BLaER1 treated with 17β-estradiol and CSF1 and Interleukin-3, amounts not matched to agents 10 nM and 100 nM (cell line): ENCODE results near the gene SETDB2.

Source experiments
- H3K27ac ChIP-seq, 11 experiments: shearing (Covaris generic); formaldehyde crosslinking; 2 replicates each; pipeline ENCODE4 v1.8.1; 2022
- H3K27me3 ChIP-seq, 11 experiments: shearing (Covaris generic); formaldehyde crosslinking; 2 replicates each; pipeline ENCODE4 v1.8.1; 2022
- H3K36me3 ChIP-seq, 11 experiments: shearing (Covaris generic); formaldehyde crosslinking; 2 replicates each; pipeline ENCODE4 v1.8.1; 2022
- H3K4me1 ChIP-seq, 10 experiments: shearing (Covaris generic); formaldehyde crosslinking; 2 replicates each; pipeline ENCODE4 v1.8.1; 2022
- H3K4me2 ChIP-seq, 11 experiments: shearing (Covaris generic); formaldehyde crosslinking; 2 replicates each; pipeline ENCODE4 v1.8.1; 2022
- H3K4me3 ChIP-seq, 10 experiments: shearing (Covaris generic); formaldehyde crosslinking; 2 replicates each; pipeline ENCODE4 v1.8.1; 2022
- H3K9ac ChIP-seq, 11 experiments: shearing (Covaris generic); formaldehyde crosslinking; 2 replicates each; pipeline ENCODE4 v1.8.1; 2022
- H3K9me3 ChIP-seq, 11 experiments: shearing (Covaris generic); formaldehyde crosslinking; replicated peaks in 1 of 11; 2 replicates each; pipeline ENCODE4 v1.8.1; 2022
- H4K20me1 ChIP-seq, 11 experiments: shearing (Covaris generic); formaldehyde crosslinking; 2 replicates each; pipeline ENCODE4 v1.8.1; 2022
- Cebpa-rat ChIP-seq, 11 experiments: shearing (Covaris generic); IDR thresholded peaks; 2 replicates each; pipeline ENCODE4 v1.8.1; 2022

SETDB2 gene

DNA sequence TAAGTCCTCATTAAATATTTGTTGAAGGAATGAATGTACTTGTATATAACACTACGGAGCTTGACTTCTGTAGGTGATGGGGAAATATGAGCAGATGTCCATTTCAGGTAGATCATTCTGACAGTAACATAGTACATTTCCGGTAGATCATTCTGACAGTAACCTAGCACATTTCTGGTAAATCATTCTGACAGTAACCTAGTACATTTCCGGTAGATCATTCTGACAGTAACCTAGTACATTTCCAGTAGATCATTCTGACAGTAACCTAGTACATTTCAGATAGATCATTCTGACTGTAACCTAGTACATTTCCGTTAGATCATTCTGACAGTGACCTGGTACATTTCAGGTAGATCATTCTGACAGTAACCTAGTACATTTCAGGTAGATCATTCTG is 54.1 kb downstream of the SETDB2 start:
- Histone ChIP-seq H3K4me2 (peak overlapping the region in 4 of 11 experiments; percentile 3 to 80 (median 45); a peak in 4 of 22 replicates), H3K27me3 (no peaks in the 10 kb centered on the region), H3K4me1 (peaks cover 24 to 54% (median 38%) of the 10 kb centered on the region in 10 experiments), H3K36me3 (peaks cover 26 to 62% (median 46%) of the 10 kb centered on the region in 11 experiments; a peak in 21 of 22 replicates), H3K9me3 (peaks cover 0 to 8% (median 0%) of the 10 kb centered on the region in 11 experiments; a peak in 3 of 22 replicates), H3K27ac (no peak overlapping the region), H4K20me1 (peaks cover 0 to 7% (median 0%) of the 10 kb centered on the region in 11 experiments; a peak in 2 of 22 replicates), H3K9ac (no peak overlapping the region), H3K4me3 (no peak overlapping the region)
- no peak for TF ChIP-seq Cebpa-rat (IDR thresholded peaks at IDR 0.05)

- Histone ChIP-seq H3K27me3 (no peaks in the 10 kb centered on the region), H3K4me2 (peak overlapping the region in 2 of 11 experiments; percentile 10 to 27; a peak in 1 of 22 replicates), H3K27ac (no peak overlapping the region), H3K4me3 (no peak overlapping the region), H3K9me3 (peaks cover 0 to 17% (median 0%) of the 10 kb centered on the region in 11 experiments; a peak in 6 of 22 replicates), H3K36me3 (peaks cover 31 to 72% (median 57%) of the 10 kb centered on the region in 11 experiments; a peak in 21 of 22 replicates), H3K4me1 (peaks cover 9 to 36% (median 22%) of the 10 kb centered on the region in 10 experiments; a peak in 17 of 20 replicates), H4K20me1 (peaks cover 0 to 7% (median 0%) of the 10 kb centered on the region in 11 experiments; a peak in 2 of 22 replicates), H3K9ac (no peak overlapping the region; a peak in 1 of 22 replicates)
- TF ChIP-seq Cebpa-rat (IDR thresholded peaks at IDR 0.05): no peak
Observed at GRCh38 chr13:49499889-49500660, 56.0 kb downstream of the SETDB2 start.

GRCh38 chr13:49502954-49503353 is 58.9 kb downstream of the SETDB2 start:
- Histone ChIP-seq H3K27ac (no peak overlapping the region), H3K4me1 (peaks cover 0 to 19% (median 4%) of the 10 kb centered on the region in 10 experiments; a peak in 7 of 20 replicates), H3K4me2 (no peak overlapping the region), H3K36me3 (peaks cover 34 to 91% (median 74%) of the 10 kb centered on the region in 11 experiments), H3K9me3 (peaks cover 0 to 17% (median 0%) of the 10 kb centered on the region in 11 experiments; a peak in 6 of 22 replicates), H4K20me1 (peaks cover 0 to 7% (median 0%) of the 10 kb centered on the region in 11 experiments; a peak in 2 of 22 replicates), H3K4me3 (no peak overlapping the region), H3K9ac (no peak overlapping the region), H3K27me3 (no peaks in the 10 kb centered on the region)
- no peak for TF ChIP-seq Cebpa-rat (IDR thresholded peaks at IDR 0.05)

DNA sequence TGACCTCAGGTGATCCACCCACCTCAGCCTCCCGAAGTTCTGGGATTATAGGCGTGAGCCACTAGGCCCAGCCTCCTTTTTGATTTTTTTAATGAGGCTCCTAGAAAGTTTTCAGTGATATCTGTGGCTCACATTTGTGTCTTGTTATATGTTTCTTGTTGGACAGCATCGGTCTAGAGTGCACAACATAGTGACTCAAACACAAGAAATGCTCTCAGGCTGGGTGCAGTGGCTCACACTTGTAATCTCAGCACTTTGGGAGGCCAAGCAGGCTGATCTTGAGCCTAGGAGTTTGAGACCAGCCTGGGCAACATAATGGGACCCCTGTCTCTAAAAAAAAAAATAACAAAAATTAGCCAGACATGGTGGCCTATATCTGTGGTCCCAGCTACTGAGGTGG is 59.9 kb downstream of the SETDB2 start:
- Histone ChIP-seq H3K4me3 (no peak overlapping the region), H3K9ac (no peak overlapping the region), H3K9me3 (peaks cover 0 to 17% (median 3%) of the 10 kb centered on the region in 11 experiments; a peak in 11 of 22 replicates), H3K27ac (no peak overlapping the region), H4K20me1 (peaks cover 0 to 7% (median 0%) of the 10 kb centered on the region in 11 experiments; a peak in 2 of 22 replicates), H3K27me3 (no peaks in the 10 kb centered on the region), H3K4me1 (peaks cover 0 to 10% (median under 1%) of the 10 kb centered on the region in 10 experiments; a peak in 3 of 20 replicates), H3K36me3 (peaks cover 29 to 87% (median 68%) of the 10 kb centered on the region in 11 experiments), H3K4me2 (no peak overlapping the region)
- TF ChIP-seq Cebpa-rat (IDR thresholded peaks at IDR 0.05): no peak

- Histone ChIP-seq H3K9me3 (peaks cover 0 to 18% (median 13%) of the 10 kb centered on the region in 11 experiments; a peak in 17 of 22 replicates), H3K4me3 (no peak overlapping the region), H3K27ac (no peak overlapping the region), H3K27me3 (no peaks in the 10 kb centered on the region), H3K9ac (no peak overlapping the region), H3K36me3 (peaks cover 77 to 96% (median 92%) of the 10 kb centered on the region in 11 experiments), H3K4me1 (peaks cover 0 to 9% (median 0%) of the 10 kb centered on the region in 10 experiments; a peak in 4 of 20 replicates), H4K20me1 (no peaks in the 10 kb centered on the region; a peak in 1 of 22 replicates), H3K4me2 (no peak overlapping the region)
- TF ChIP-seq Cebpa-rat (IDR thresholded peaks at IDR 0.05): no peak
Observed at GRCh38 chr13:49512578-49512977, 68.5 kb downstream of the SETDB2 start.

- Histone ChIP-seq H3K27me3 (no peaks in the 10 kb centered on the region), H4K20me1 (peaks cover 0 to 3% (median 0%) of the 10 kb centered on the region in 11 experiments; a peak in 2 of 22 replicates), H3K36me3 (peaks cover 88 to 100% (median 97%) of the 10 kb centered on the region in 11 experiments), H3K9me3 (no peaks in the 10 kb centered on the region), H3K4me1 (peaks cover 0 to 10% (median 0%) of the 10 kb centered on the region in 10 experiments; a peak in 2 of 20 replicates), H3K4me2 (no peak overlapping the region), H3K27ac (no peak overlapping the region), H3K4me3 (no peak overlapping the region), H3K9ac (no peak overlapping the region)
- no peak for TF ChIP-seq Cebpa-rat (IDR thresholded peaks at IDR 0.05)
Observed at GRCh38 chr13:49516467-49516866, 72.4 kb downstream of the SETDB2 start.

DNA sequence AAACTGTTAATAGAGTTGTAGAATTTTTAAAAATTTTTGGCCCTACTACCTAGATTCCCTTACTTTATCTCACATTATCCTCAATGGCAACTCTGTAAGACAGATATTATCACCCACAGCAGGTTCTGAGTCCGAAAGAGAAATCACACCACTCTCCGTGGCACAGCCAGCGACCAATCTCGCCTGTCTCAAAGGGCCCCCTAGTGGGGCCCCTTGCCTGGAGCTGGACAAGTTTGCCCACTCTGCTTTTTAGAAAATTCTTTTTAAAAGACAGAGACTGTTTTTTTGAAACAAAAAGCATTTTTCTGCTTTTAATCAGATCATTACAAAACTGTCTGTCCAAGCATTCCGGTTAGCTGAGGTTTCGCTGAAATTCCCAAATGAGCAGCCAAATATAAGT is 73.4 kb downstream of the SETDB2 start:
- no peaks in the 10 kb centered on the region for H3K9me3 ChIP-seq
- no peak overlapping the region for H3K9ac ChIP-seq
- TF ChIP-seq Cebpa-rat (IDR thresholded peaks at IDR 0.05): no peak
- peaks cover 0 to 10% (median 0%) of the 10 kb centered on the region in 10 experiments; a peak in 2 of 20 replicates for H3K4me1 ChIP-seq
- peaks cover 92 to 100% (median 99%) of the 10 kb centered on the region in 11 experiments for H3K36me3 ChIP-seq
- peaks cover 0 to 3% (median 0%) of the 10 kb centered on the region in 11 experiments; a peak in 2 of 22 replicates for H4K20me1 ChIP-seq
- no peak overlapping the region for H3K4me3 ChIP-seq
- 0 out of 22 replicates have a peak overlapping the region, but pooled peaks of 1 of the 11 experiments have one; percentile 17 for H3K27ac ChIP-seq
- H3K4me2 ChIP-seq: no peak overlapping the region
- no peaks in the 10 kb centered on the region for H3K27me3 ChIP-seq

- no peaks in the 10 kb centered on the region for H3K9me3 ChIP-seq
- TF ChIP-seq Cebpa-rat (IDR thresholded peaks at IDR 0.05): no peak
- H4K20me1 ChIP-seq: peaks cover 0 to 3% (median 0%) of the 10 kb centered on the region in 11 experiments; a peak in 2 of 22 replicates
- H3K4me3 ChIP-seq: no peak overlapping the region
- H3K4me2 ChIP-seq: no peak overlapping the region
- no peak overlapping the region for H3K27ac ChIP-seq
- H3K9ac ChIP-seq: no peak overlapping the region
- H3K27me3 ChIP-seq: no peaks in the 10 kb centered on the region
- H3K4me1 ChIP-seq: peaks cover 0 to 21% (median 3%) of the 10 kb centered on the region in 10 experiments; a peak in 7 of 20 replicates
- peaks cover 78 to 99% (median 92%) of the 10 kb centered on the region in 11 experiments for H3K36me3 ChIP-seq
Observed at GRCh38 chr13:49521224-49521623, 77.2 kb downstream of the SETDB2 start.
